ENCODE data around the gene ARHGAP10. TPM values are rescaled to one million over a fixed set of nuclear protein-coding genes. Genes with fewer than 3 reads are reported as not detected.
A peak's percentile ranks its signal among the peaks of the same experiment; 100 is the strongest.

Gene ARHGAP10
- total RNA-seq, 1 experiment from 2014 or later, result 7.7 TPM

DNA sequence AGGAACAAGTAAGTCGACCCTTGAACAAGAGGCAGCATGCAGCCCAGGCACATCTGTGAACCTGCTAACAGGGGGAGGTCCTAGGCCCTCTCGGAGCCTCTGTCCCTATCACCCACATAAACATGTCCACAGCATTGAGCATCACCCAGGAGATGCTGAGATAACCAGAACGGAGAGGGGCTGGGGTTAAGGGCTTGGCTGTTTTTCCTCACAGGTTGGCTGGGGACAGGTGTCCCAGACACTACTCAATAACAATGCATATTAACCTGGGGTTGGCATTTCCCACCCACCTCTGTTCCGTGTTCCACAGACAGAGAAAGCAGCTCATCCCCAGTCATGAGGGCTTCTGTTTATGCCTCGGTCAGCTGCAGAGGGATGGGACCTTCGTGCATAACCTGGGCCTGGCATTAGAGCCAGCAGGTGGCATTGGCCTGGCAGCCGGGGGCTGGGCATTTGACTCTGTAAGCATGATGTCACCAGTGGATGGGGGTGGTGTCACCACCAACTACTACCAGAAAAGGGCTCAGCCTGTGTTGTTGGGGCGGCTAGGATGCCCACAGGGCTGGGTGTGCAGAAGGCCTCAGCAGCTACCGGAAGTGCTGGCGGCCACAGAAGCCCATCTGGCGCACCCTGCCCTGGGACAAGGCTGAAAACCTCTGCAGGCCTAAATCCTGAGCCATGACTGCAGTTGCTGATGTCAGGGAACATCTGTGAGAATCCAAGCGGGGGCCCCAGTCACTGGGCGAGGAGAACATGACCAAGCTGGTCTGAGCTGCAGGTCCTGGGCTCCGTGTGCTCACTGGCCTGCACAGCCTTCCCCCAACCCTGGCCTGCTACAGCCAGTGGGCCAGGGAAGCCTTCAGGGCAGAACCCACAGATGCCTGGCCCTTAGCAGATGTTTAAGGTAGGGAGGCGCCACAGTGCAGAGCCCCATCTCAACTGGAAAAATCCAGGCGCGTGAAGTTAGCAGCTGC lies 358.9 kb downstream of the ARHGAP10 start:
- DNase-seq (ENCODE audit: low read depth), result no peak

DNA sequence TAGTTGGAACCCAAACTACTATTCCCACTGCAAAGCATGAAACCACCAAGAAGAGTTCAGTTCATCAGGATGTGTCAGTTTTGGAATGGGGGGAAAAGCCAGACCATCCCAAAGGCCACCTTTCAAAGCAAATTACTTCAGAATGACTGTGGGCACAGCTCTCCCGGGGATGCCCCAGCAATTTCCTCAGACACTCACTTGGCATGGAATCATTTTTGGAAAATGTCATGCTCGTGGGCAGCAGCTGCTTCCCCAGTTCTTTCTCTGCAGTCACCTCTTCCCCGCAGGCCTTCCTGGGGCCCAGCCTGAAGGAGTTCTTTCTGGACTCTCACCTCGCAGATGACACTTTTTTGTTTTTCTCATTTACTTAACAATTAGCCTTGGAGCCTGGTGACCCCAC lies 360.0 kb downstream of the ARHGAP10 start:
- DNase-seq (ENCODE audit: low read depth), result no peak

DNA sequence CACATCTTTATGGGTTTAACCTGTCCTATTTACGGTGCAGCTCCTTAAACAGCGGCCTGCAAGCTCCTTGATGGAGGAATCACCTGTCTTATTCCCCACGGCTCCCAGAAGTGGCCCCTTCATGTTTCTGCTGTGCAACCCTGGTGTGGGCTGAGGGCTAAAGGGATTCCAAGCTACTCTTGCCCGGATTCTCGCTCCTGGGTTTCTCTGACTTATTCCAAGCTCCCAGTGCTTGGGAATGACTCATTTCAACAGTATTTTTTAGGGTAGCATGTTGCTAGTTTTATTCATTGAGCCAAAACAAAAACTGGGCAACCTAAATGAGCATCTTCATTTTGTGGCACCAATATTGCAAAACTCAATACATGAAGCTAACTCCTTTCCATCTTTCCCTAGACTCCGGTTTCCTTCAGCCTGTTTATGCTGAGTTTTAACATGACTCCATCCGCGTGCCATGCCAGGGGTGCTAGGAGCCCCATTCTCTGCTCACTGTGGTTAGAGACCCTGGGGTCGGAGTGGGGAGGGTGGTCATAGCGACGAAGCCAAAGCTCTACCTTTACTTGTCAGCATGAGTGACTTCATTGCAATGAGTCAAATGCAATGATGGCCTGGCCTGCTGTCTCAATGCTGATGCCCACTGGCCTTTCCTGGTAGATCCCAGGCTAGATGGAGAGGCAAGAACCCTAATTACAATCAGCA lies 360.6 kb downstream of the ARHGAP10 start:
- DNase-seq (ENCODE audit: low read depth), result no peak

DNA sequence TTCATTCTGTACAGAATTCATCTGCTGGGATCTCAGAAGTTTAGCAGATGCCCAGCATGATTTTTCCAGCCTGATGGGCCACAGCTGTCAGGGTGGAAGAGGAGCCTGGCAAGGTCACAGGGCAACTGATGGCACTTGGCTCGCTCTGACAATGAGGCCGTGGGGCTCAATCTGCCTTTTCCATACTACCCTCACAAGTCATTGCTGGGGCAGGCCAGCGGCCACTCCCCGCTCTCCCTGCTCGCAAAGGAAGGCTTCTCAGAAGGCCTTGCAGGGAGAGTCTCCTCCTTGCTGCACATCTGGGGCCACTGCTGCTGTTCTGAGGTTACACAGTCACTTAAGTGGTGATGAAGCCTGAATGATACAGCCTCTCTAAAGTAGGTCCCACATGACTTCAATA lies 361.2 kb downstream of the ARHGAP10 start:
- DNase-seq (ENCODE audit: low read depth), result no peak

DNA sequence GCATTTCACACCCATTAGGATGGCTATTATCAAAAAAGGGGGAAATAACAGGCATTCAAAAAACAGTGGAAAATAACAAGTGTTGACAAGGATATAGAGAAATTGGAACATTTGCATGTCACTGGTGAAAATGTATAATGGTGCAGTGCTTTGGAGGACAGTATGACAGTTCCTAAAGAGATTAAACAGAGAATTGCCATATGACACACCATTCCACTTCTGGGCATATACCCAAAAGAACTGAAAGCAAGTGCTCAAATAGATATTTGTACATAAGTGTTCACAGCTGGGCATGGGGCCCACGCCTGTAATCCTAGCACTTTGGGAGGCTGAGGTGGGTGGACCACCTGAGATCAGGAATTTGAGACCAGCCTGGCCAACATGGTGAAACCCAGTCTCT lies 362.3 kb downstream of the ARHGAP10 start:
- DNase-seq (ENCODE audit: low read depth), result no peak

DNA sequence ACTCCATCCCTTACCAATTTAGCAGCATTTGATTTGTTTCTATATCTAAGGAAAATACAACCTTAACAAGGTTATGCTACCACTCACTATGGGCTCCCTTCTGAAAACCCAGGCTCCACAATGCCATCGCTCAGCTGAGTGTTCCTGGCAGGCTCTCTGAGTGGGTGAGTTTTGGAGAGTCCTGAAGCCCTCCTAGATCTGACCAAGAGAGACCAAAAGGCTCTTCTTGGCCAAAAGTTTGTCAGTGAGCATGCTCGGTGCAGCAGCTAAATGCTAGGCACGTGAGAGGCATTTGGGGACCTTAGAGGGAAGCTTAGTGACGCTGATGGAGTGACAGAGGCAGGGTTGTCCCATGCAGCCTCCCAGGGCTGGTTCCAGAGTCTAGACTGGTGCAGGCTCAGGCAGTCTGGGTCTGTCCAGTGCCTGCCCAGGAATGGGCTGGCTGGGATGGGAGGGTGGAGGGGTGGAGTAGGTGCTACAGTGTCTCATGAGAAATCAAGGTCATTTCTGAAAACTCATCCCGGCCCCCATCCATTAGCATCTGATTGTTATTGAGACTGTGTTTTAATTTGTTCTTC lies 363.5 kb downstream of the ARHGAP10 start:
- DNase-seq (ENCODE audit: low read depth), result no peak

DNA sequence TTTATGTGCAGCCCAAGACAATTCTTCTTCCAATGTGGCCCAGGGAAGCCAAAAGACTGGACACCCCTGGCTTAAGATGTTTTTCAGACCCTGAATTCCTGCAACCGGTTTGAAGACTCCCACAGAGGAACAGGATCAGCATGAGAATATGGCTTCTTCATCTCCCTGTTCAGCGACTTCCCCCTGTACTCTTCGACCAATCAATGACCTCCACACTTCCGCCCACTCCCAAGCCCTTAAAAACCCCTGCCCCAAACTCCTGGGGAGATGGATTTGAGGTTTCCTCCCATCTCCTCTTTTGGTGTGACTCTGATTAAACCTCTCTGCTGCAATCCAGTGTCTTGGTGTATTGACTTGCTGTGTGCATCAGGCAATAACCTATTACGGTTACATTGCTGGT lies 365.9 kb downstream of the ARHGAP10 start:
- DNase-seq (ENCODE audit: low read depth), result no peak

DNA sequence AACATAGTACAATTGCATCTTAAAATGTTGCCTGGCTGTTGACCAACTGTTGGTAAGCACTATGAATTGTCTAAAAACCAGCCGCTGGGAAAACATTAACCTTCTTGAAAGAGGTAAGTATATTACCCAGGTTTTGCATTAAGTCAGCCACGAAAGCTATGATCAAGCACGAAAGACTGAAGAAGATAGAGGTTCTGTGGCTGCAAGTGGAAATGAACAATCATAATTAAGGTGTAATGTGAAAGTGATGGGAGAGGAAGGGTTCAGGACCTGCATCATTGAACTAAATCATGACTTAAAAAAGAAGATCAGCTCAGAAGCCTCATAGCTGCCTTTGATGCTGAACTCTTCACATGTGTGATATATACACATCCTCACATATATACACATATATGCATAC lies 369.3 kb downstream of the ARHGAP10 start:
- no peak for DNase-seq (ENCODE audit: low read depth)

DNA sequence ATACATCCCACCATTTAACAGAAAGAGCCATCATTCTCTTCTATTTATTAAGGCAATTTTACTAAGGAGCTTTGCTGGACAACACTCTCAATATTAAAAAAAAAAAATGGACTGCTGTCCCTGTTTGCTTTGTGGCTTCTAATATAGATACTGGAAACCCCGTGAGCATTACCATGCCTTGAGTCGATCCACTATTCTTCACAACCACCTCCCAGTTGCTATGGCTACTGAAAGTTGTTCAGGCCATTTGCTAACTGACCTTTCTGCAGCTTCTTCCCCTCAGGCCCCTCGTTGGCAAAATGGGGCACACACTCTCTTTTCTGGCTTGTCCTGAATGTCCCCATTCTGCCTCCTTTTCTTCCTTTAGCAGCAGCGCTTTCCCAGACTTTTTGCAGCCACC lies 369.9 kb downstream of the ARHGAP10 start:
- no peak for DNase-seq (ENCODE audit: low read depth)

DNA sequence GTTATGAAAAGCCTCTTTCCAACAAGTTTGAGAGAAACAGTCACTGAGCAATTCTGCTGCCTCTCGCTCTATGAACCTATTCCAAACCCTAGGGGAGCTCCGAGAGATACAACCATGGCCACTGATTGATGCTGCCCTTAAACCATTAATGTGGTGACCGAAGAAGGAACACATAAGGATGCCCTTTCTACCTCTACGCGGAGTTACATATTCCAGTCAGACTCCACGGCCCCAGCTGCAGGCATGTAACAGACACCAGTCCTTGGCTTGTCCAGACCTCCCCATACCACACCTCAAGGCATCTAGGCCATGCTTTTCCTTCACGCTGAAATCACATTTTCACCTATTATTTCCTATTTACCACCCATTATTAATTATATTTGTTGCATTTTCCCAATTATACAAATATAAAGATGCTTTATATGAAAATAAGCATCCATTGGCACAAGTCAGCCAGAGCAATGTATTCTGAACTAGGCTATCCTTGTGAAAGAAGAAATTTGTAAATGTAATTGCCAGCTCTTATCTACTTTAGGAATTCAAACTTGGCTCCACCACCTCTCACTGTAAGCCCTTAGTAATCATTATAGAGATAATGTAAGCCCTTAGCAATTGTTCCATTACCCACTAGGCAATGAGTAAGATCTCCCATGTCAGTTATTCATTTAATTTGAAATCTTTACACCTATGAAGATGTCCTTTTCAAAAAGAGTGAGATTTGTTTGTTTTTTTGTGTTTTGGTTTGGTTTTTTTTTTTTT lies 371.9 kb downstream of the ARHGAP10 start:
- no peak for DNase-seq (ENCODE audit: low read depth)

DNA sequence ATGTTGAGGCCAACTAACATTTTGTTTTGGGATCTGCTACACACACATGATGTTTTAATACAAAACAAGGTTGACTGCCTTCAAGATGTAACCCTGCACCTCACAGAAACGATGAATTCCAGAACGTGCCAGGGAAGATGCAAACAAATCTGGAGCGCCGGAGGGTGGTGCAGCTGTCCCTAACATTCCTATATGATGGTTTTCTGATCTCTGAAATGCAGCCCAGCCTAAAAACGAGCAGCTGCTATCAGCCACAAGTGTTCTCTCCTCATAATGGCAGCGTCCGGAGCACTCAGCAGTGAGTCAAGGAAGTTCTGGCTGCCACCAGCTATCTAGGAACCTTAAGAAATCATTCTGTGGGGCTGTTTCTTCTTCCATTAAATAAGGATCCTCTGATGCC lies 376.9 kb downstream of the ARHGAP10 start:
- DNase-seq (ENCODE audit: low read depth), result no peak

DNA sequence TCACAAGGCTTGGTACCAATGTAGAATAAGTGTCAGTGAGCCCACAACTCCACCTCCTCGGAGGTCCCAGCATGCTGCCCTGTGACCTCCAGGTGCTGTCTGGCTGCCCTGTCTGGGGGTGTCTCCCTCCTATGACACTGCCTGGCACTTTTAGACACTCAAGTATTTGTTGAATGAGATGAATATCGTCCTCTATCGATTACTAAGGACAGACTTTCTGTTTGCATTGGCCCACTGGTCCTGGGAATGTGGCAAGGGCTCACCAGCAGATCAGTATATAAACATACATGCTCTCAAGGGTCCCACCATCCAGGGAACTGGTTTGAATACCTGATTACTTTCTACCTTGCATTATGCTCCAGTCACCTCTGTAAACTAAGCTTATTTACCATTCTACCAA lies 377.3 kb downstream of the ARHGAP10 start:
- DNase-seq (ENCODE audit: low read depth), result no peak

DNA sequence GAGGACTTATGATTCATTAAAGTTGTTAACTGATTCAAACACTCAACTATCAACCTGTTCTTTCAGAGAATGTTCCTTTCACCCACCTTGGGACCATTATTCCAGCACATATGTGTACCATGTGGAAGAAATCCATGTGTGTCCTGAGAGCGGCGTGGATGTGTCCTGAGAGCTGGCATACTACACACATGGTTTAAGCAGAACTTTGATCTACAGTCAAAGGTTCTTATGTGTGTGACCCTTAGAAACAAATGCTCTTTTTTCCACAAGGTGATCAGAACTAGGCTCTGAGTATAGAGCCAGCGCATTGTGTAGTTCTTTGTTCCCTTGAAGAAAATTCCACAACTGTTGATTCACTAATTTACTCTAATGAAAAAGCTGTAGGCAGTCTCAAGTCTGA lies 378.3 kb downstream of the ARHGAP10 start:
- DNase-seq (ENCODE audit: low read depth), result no peak

DNA sequence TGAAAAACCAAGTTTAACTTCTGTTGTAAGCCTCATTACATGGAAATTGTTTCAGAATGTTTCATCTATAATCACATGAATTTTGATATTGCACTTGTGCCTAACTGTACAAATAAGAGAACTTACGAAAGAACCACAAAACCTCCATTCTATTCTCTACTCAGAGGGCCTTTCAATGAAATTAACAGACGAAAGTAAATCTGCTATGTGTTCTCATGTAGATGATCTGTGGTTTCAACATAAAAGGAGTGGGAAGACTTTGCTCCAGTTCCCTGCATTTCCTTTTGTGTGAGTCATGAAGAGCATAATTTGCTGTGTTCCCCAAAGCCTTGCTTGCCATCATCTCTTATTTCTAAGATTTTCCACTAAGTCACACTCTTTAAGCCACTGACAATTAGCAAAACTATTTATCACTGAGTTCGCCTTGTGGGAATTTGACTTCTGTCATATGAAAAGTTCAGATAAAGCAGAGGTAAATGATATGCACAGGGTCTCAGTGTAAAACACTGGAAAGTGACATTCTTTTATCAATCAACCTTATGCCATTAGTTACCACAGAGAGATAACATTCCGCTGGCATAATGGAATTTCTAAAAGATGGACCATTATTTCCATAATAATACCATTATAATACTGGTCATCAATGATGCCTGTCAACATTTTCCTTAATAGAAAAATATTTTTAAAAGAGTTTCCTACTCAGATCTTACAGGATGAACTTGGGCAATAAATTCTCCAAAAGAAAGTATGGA lies 380.5 kb downstream of the ARHGAP10 start:
- DNase-seq (ENCODE audit: low read depth), result peak; percentile 22

DNA sequence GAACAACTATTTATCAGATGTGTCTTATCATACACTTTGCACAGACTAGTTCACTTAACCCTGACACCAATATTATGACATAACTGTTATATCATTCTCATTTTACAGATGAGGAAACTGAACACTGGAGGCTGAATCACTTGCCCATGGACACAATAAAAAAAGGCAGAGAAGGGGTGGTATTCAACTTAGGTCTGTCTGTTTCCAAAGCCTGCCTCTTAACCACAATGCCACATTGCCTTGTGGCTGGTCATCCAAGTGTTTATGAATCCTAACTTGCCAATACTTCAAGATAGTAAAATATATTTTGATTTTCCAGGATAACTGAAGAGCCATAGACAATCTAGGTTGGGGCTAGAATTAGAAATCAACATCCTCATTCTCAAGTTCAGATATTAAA lies 382.5 kb downstream of the ARHGAP10 start:
- DNase-seq (ENCODE audit: low read depth), result no peak

DNA sequence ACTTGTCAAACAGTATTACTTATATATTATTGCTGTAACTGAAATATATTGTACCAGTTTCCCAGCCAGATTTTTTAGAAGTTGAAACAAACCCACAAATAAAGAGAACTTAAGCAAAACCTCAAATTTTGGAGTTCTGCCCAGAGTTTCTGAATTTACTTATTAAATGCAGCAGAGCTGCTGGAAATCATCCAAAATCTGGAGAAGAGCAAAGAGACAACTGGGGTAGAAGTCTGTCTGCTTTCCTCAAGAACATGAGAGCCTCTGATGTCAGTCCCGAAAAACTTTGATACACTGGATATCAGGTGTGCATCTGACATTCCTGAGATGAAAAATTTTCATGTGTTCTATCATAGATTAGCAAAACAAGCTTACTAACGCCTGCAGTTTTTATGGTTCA lies 384.4 kb downstream of the ARHGAP10 start:
- DNase-seq (ENCODE audit: low read depth), result no peak

DNA sequence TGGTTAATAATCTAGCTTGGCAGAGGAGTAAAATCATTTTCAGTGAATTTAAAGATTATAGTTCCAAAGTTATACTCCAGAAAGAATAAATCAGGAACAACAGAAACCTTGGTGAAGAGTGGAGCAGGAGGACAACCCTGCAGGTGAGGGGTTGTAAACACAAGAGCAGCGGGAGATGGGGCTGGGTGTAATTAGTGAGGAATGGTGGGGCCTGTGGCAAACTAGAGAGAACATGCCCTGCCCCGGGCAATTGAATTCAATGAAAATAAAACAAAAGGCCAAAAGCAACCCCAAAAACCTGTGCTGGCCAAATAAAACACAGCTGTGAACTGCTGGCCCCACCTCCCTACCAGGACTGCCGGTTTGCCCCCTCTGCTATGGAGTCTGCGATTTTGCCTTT lies 385.1 kb downstream of the ARHGAP10 start:
- DNase-seq (ENCODE audit: low read depth), result no peak

DNA sequence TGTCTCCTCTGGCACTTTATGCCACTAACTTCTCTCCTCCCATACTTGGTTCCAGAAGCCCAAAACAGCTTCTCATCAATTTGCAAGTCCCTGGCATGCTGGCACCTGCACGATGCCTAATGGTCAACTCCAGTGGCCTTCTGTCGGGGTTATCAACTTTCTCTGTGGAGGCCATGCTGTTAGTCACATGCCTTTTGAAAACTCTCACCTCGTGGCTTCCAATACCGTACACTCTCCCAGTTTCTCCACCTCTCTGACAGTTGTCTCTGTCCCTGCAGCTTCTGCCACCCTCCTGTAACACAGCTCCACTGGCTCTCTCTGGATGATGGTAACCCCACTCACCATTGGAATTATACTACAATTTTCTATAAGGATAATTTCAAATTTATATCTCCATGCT lies 386.3 kb downstream of the ARHGAP10 start:
- no peak for DNase-seq (ENCODE audit: low read depth)

DNA sequence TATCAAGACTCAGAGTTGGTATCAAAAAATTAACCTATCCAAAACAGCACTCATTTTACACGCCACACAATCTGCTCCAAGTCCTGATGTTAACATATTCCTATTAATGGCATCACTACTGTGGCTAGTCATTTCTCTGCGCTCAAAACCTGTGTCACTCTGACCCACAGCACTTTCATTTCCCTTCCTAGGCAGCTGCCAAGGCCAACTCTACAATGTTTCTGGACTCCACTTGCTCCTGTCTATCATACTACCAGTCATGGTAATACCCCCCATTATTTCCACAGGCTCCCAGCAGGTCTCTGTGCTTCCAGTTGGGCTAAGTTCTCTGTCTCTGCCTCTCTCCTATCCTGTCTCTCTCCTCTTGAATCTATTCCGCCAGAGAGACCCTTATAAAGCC lies 386.7 kb downstream of the ARHGAP10 start:
- DNase-seq (ENCODE audit: low read depth), result no peak

DNA sequence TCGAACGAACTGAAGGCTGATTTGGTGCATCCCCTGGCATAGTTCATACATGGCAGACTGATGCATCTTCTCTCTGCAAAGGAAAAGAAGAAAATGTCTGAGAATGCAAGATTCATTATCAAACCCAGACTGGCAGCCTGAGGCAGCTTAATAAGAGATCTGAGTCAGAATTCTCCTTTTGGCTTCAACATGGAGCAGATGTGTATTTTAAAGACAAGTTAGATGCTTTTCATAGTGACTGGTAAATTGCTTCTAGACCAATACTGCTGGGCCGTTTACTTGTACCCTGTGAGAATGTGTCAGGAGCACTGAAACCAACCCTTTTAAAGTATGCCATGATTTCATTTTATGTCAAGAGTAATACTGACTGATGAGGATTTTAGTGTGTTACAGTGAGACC lies 388.3 kb downstream of the ARHGAP10 start:
- DNase-seq (ENCODE audit: low read depth), result no peak
